ENCODE results near the gene ISG20L2. TPM values are rescaled to one million over a fixed set of nuclear protein-coding genes. Genes with fewer than 3 reads are reported as not detected.

ISG20L2 gene
- total RNA-seq, 4 donors from 2014 or later = 22.3 to 32.8 (median 28.4) TPM

DNA sequence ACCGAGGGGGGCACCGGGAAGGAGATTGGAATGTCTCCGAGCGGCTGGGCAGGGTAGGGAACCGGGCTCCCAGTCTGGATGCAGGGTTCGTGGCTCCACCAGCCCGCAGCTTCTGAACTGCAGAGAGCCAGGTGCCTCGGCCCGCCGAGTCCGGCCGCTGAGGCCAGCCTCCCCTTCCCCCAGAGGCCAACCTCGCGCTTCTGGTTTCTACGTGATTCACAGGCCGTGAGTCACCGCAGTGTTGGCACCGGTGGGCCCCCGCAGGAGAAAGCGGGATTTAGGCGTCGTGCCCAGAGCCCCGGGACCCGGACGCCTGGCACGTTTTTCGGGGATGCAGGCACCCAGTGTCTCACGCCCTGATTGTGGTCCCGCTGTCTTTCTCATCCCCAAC is 23.6 kb downstream of the ISG20L2 start:
- peak overlapping the region; percentile 37 to 67 (median 54) for H3K4me3 ChIP-seq
- peaks cover 0 to 15% (median 3%) of the 10 kb centered on the region in 3 donors for H3K36me3 ChIP-seq
- no peaks in the 10 kb centered on the region for H3K9me3 ChIP-seq
- H3K4me1 ChIP-seq = peaks cover 62 to 95% (median 64%) of the 10 kb centered on the region in 3 donors
- intact Hi-C loops (cut with DNase I) = no loop called here
- H3K27ac ChIP-seq = peak overlapping the region; percentile 53 to 84 (median 79)
- 3% methylated on average over 5 to 18 of the region's 29 CpGs for WGBS, 2 donors
- no peak for DNase-seq
- TF ChIP-seq POLR2A (IDR thresholded peaks at IDR 0.05) = no peak
- TF ChIP-seq, protein P1, sequence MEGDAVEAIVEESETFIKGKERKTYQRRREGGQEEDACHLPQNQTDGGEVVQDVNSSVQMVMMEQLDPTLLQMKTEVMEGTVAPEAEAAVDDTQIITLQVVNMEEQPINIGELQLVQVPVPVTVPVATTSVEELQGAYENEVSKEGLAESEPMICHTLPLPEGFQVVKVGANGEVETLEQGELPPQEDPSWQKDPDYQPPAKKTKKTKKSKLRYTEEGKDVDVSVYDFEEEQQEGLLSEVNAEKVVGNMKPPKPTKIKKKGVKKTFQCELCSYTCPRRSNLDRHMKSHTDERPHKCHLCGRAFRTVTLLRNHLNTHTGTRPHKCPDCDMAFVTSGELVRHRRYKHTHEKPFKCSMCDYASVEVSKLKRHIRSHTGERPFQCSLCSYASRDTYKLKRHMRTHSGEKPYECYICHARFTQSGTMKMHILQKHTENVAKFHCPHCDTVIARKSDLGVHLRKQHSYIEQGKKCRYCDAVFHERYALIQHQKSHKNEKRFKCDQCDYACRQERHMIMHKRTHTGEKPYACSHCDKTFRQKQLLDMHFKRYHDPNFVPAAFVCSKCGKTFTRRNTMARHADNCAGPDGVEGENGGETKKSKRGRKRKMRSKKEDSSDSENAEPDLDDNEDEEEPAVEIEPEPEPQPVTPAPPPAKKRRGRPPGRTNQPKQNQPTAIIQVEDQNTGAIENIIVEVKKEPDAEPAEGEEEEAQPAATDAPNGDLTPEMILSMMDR (IDR thresholded peaks at IDR 0.05) = peak in 1 of 6 experiments; percentile 4
- peaks cover 0 to 53% (median 0%) of the 10 kb centered on the region in 4 donors for H3K27me3 ChIP-seq

GRCh38 chr1:156704166-156704711 is 24.3 kb downstream of the ISG20L2 start:
- H3K36me3 ChIP-seq = peaks cover 0 to 22% (median 7%) of the 10 kb centered on the region in 3 donors
- peaks cover 0 to 53% (median 0%) of the 10 kb centered on the region in 4 donors for H3K27me3 ChIP-seq
- DNase-seq = no peak
- 23 to 31% methylated on average over 5 to 7 of the region's 10 CpGs for WGBS, 2 donors
- peaks cover 55 to 88% (median 57%) of the 10 kb centered on the region in 3 donors for H3K4me1 ChIP-seq
- H3K27ac ChIP-seq = peak overlapping the region; percentile 17 to 84 (median 64)
- H3K4me3 ChIP-seq = peak overlapping the region; percentile 37 to 67 (median 54)
- intact Hi-C loops (cut with DNase I) = no loop called here
- H3K9me3 ChIP-seq = no peaks in the 10 kb centered on the region
- TF ChIP-seq POLR2A (IDR thresholded peaks at IDR 0.05) = no peak
- TF ChIP-seq, protein P1 (IDR thresholded peaks at IDR 0.05) = no peak

- Histone ChIP-seq H3K9me3 (no peaks in the 10 kb centered on the region), H3K27me3 (peaks cover 0 to 53% (median 0%) of the 10 kb centered on the region in 4 donors), H3K4me3 (peak overlapping the region; percentile 37 to 67 (median 54)), H3K36me3 (peaks cover 0 to 27% (median 7%) of the 10 kb centered on the region in 3 donors), H3K4me1 (peaks cover 50 to 83% (median 52%) of the 10 kb centered on the region in 3 donors), H3K27ac (peak overlapping the region in 3 of 4 donors; percentile 53 to 84 (median 76))
- DNase-seq = no peak
- WGBS, 2 donors = 29 to 53% methylated on average over 1 to 2 of the region's 4 CpGs
- intact Hi-C loops (cut with DNase I) = no loop called here
- TF ChIP-seq, protein P1 (IDR thresholded peaks at IDR 0.05) = no peak
- TF ChIP-seq POLR2A (IDR thresholded peaks at IDR 0.05) = no peak
These were observed 24.8 kb downstream of the ISG20L2 start for GRCh38 chr1:156703741-156704140.

GRCh38 chr1:156703336-156703735 is 25.2 kb downstream of the ISG20L2 start:
- H3K27me3 ChIP-seq = peaks cover 0 to 53% (median 0%) of the 10 kb centered on the region in 4 donors
- H3K27ac ChIP-seq = peak overlapping the region in 3 of 4 donors; percentile 53 to 84 (median 76)
- WGBS, 2 donors = 50% methylated on average over 2 of the region's 4 CpGs; no CpG with 5 or more reads in 1 of the 2 donors
- H3K4me3 ChIP-seq = peak overlapping the region; percentile 37 to 67 (median 54)
- DNase-seq = no peak
- peaks cover 0 to 31% (median 7%) of the 10 kb centered on the region in 3 donors for H3K36me3 ChIP-seq
- intact Hi-C loops (cut with DNase I) = no loop called here
- TF ChIP-seq, protein P1 (IDR thresholded peaks at IDR 0.05) = no peak
- TF ChIP-seq POLR2A (IDR thresholded peaks at IDR 0.05) = no peak
- H3K4me1 ChIP-seq = peaks cover 46 to 79% (median 48%) of the 10 kb centered on the region in 3 donors
- no peaks in the 10 kb centered on the region for H3K9me3 ChIP-seq

GRCh38 chr1:156700736-156701531 is 27.6 kb downstream of the ISG20L2 start:
- Histone ChIP-seq H3K36me3 (peaks cover 0 to 36% (median 7%) of the 10 kb centered on the region in 3 donors), H3K9me3 (no peaks in the 10 kb centered on the region), H3K4me3 (no peak overlapping the region), H3K4me1 (peaks cover 22 to 67% (median 26%) of the 10 kb centered on the region in 3 donors), H3K27me3 (peaks cover 0 to 62% (median 0%) of the 10 kb centered on the region in 4 donors), H3K27ac (peak overlapping the region in 2 of 4 donors; percentile 30 to 55)
- WGBS, 2 donors = 77 to 79% methylated on average over 7 to 8 of the region's 8 CpGs
- intact Hi-C loops (cut with DNase I) = no loop called here
- no peak for DNase-seq
- TF ChIP-seq, protein P1 (IDR thresholded peaks at IDR 0.05) = no peak
- TF ChIP-seq POLR2A (IDR thresholded peaks at IDR 0.05) = no peak

Data from esophagus squamous epithelium (tissue), 5 donors.